Parathyroid adenoma (tissue), 2 donors: ENCODE data around the gene IFI44.

Source experiments
- H2AFZ ChIP-seq: fragments of 300-600 bp; sonication (generic); one replicate; pipeline ENCODE4 v1.7.0; 2017; ENCODE audit warnings: antibody characterized with exemption, mild to moderate bottlenecking
- H3K27ac ChIP-seq: fragments of 300-600 bp; sonication (generic); one replicate; pipeline ENCODE4 v1.7.0; 2017
- H3K27me3 ChIP-seq: fragments of 300-600 bp; sonication (generic); one replicate; pipeline ENCODE4 v1.7.0; 2017; ENCODE audit warnings: low read length; ENCODE audit not compliant: control insufficient read depth, insufficient read depth
- H3K36me3 ChIP-seq: fragments of 300-600 bp; sonication (generic); one replicate; pipeline ENCODE4 v1.7.0; 2017; ENCODE audit warnings: low read length; ENCODE audit not compliant: control insufficient read depth, insufficient read depth
- H3K4me1 ChIP-seq: fragments of 300-600 bp; sonication (generic); one replicate; pipeline ENCODE4 v1.7.0; 2017; ENCODE audit warnings: control low read depth
- H3K4me2 ChIP-seq: fragments of 300-600 bp; sonication (generic); one replicate; pipeline ENCODE4 v1.7.0; 2017; ENCODE audit warnings: low read length
- H3K4me3 ChIP-seq: fragments of 300-600 bp; sonication (generic); one replicate; pipeline ENCODE4 v1.7.0; 2017; ENCODE audit warnings: low read depth, low read length
- H3K79me2 ChIP-seq: fragments of 300-600 bp; sonication (generic); one replicate; pipeline ENCODE4 v1.7.0; 2017; ENCODE audit warnings: control low read depth
- H3K9ac ChIP-seq: fragments of 300-600 bp; sonication (generic); one replicate; pipeline ENCODE4 v1.7.0; 2017; ENCODE audit warnings: mild to moderate bottlenecking
- H3K9me3 ChIP-seq: fragments of 300-600 bp; sonication (generic); one replicate; pipeline ENCODE4 v1.7.0; 2017; ENCODE audit warnings: low read length; ENCODE audit not compliant: control insufficient read depth
- TF ChIP-seq, protein P1 (sequence below): fragments of 300-600 bp; sonication (generic); IDR thresholded peaks from one replicate; pipeline ENCODE4 v1.7.0; 2017; ENCODE audit warnings: antibody characterized with exemption, mild to moderate bottlenecking
- donor health status: primary hyperparathyroidism.

Gene IFI44

DNA sequence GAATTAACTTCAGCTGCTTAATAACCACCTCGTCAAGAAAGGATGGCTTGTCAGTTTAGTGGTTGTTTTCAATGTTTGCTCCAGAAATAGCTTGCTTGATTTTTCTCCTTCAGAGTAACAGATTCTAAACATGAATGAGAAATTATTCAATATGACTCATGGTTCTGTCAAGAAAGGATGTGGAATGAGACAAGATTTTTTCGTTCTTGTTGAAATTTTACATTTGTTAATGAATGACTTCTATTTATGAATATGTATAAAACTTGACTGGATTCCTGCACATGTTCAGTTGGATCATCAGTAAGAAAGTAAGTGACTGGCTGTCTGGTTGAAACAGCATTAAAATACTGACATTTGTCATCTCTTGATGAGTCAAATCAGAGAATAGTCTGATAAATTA lies 38.3 kb downstream of the IFI44 start:
- H2AFZ ChIP-seq = no peak overlapping the region
- no peaks in the 10 kb centered on the region for H3K4me1 ChIP-seq
- H3K27me3 ChIP-seq = no peaks in the 10 kb centered on the region
- H3K27ac ChIP-seq = no peak overlapping the region
- TF ChIP-seq, protein P1, sequence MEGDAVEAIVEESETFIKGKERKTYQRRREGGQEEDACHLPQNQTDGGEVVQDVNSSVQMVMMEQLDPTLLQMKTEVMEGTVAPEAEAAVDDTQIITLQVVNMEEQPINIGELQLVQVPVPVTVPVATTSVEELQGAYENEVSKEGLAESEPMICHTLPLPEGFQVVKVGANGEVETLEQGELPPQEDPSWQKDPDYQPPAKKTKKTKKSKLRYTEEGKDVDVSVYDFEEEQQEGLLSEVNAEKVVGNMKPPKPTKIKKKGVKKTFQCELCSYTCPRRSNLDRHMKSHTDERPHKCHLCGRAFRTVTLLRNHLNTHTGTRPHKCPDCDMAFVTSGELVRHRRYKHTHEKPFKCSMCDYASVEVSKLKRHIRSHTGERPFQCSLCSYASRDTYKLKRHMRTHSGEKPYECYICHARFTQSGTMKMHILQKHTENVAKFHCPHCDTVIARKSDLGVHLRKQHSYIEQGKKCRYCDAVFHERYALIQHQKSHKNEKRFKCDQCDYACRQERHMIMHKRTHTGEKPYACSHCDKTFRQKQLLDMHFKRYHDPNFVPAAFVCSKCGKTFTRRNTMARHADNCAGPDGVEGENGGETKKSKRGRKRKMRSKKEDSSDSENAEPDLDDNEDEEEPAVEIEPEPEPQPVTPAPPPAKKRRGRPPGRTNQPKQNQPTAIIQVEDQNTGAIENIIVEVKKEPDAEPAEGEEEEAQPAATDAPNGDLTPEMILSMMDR = no peak
- H3K4me3 ChIP-seq = no peak overlapping the region
- no peak overlapping the region for H3K9ac ChIP-seq
- H3K4me2 ChIP-seq = no peak overlapping the region
- no peaks in the 10 kb centered on the region for H3K36me3 ChIP-seq
- H3K9me3 ChIP-seq = no peaks in the 10 kb centered on the region
- no peaks in the 10 kb centered on the region for H3K79me2 ChIP-seq

DNA sequence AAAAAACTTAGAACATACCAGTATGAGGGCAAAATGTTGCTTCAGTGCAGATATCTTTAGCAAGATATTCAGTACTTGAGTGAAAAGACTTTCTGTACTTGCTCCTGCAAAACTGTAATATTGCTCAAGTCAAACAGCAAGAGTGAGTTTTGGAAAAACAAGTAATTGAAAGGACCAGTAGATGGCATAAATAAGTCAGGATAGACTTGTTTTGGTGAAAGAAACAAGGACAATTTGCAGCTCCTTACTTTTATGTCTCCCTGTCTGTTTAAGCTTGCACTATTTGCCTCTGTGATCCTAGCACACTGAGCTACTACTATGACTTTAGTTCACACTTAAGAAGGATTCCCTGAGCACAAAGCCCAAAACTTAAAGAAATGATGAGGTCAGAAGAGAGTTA lies 39.1 kb downstream of the IFI44 start:
- Histone ChIP-seq H3K4me1 (no peaks in the 10 kb centered on the region), H3K9ac (no peak overlapping the region), H3K4me2 (no peak overlapping the region), H3K27ac (no peak overlapping the region), H3K9me3 (no peaks in the 10 kb centered on the region), H3K4me3 (no peak overlapping the region), H2AFZ (no peak overlapping the region), H3K27me3 (no peaks in the 10 kb centered on the region), H3K79me2 (no peaks in the 10 kb centered on the region), H3K36me3 (no peaks in the 10 kb centered on the region)
- TF ChIP-seq, protein P1 = no peak

DNA sequence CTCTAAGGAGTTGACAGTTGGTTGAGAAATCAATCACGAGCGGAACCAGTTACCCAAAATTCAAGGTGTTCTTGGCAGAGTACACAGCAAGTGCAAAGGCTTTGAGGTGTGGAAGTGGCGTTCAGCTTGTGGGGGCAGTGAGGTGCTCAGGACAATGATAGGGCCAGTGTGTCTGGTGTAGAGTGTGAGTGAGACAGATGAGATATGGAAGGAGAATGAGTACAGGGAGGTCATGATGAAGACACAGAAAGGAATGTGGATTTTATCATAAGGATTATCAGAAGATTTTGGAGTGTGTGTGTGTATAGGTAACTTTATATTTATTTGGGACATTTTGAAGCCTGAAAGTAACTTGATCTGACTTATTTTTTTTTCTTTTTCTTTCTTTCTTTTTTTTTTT lies 40.9 kb downstream of the IFI44 start:
- TF ChIP-seq, protein P1 = no peak
- Histone ChIP-seq H3K9ac (no peak overlapping the region), H3K4me1 (no peaks in the 10 kb centered on the region), H3K79me2 (no peaks in the 10 kb centered on the region), H3K27ac (no peak overlapping the region), H2AFZ (no peak overlapping the region), H3K27me3 (no peaks in the 10 kb centered on the region), H3K4me2 (no peak overlapping the region), H3K9me3 (no peaks in the 10 kb centered on the region), H3K4me3 (no peak overlapping the region), H3K36me3 (no peaks in the 10 kb centered on the region)

DNA sequence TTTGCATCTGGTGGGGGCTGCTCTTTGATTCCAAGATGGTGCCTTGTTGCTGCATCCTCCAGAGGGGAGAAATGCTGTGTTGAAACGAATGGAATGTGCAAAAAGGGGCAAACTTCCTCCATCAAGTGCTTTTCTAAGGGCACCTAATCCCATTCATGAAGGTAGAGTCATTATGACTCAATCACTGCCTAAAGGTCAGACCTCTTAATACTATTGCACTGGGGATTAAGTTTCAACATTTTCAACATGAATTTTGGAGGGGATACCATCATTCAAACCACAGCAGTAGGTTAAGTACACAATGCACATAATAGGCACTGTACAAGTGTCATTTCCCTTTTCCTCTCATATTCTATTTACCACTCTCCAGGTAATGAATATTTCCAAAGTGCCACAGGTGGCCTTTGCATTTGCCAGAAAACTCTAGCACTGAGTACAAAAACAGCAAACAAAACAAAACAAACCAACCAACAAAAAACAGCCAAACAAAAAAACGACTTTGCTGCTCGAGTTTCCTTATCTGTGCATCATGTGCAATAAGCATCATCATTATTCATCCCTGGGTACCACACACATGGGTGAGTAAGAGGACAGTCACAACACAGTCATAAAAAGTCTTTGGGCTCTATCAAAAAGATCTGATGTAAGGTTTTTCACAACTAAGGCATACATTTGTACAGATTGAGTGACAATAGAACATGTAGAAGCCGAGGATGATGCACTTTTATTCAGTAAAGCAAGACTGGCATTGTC lies 42.5 kb downstream of the IFI44 start:
- Histone ChIP-seq H3K79me2 (no peaks in the 10 kb centered on the region), H2AFZ (no peak overlapping the region), H3K27ac (no peak overlapping the region), H3K4me2 (no peak overlapping the region), H3K4me3 (no peak overlapping the region), H3K27me3 (no peaks in the 10 kb centered on the region), H3K9ac (no peak overlapping the region), H3K4me1 (no peaks in the 10 kb centered on the region), H3K36me3 (no peaks in the 10 kb centered on the region), H3K9me3 (no peaks in the 10 kb centered on the region)
- TF ChIP-seq, protein P1 = no peak

DNA sequence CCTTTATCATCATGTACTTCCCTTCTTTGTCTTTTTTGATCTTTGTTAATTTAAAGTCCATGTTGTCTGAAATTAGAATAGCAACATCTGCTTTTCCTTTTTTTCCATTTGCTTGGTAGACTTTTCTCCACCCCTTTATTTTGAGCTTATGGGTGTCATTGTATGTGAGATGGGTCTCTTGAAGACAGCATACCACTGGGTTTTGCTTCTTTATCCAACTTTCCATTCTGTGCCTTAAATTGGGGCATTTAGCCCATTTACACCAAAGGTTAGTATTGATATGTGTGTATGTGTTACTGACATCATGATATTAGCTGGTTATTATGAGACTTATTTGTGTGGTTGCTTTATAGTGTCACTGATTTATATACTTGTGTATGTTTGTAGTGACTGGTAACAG lies 50.2 kb downstream of the IFI44 start:
- no peaks in the 10 kb centered on the region for H3K36me3 ChIP-seq
- no peak overlapping the region for H3K27ac ChIP-seq
- TF ChIP-seq, protein P1 = no peak
- H3K4me1 ChIP-seq = no peaks in the 10 kb centered on the region
- H3K27me3 ChIP-seq = no peaks in the 10 kb centered on the region
- H3K4me3 ChIP-seq = no peak overlapping the region
- H3K9me3 ChIP-seq = no peaks in the 10 kb centered on the region
- H3K4me2 ChIP-seq = no peak overlapping the region
- no peak overlapping the region for H3K9ac ChIP-seq
- no peaks in the 10 kb centered on the region for H3K79me2 ChIP-seq
- H2AFZ ChIP-seq = no peak overlapping the region
